Measurements from ENCODE around the gene CDA. TPM values are rescaled to one million over a fixed set of nuclear protein-coding genes. Genes with fewer than 3 reads are reported as not detected.

The CDA gene
- total RNA-seq, 1 donor from 2014 or later: 4.3 TPM

GRCh38 chr1:20636785-20637347, 48.0 kb downstream of the CDA start:
- no peak for ATAC-seq
- intact Hi-C loops (cut with DNase I): no loop called here
- DNase-seq (ENCODE audit: low spot score): no peak

- intact Hi-C loops (cut with DNase I): loop anchor here (10.0 kb wide), 1 partner anchor 115 kb away; no protein-coding TSS in a partner anchor
- ATAC-seq: peak; percentile 65
- no peak for DNase-seq (ENCODE audit: low spot score)
Measured at GRCh38 chr1:20640183-20640597, 51.3 kb downstream of the CDA start.

- ATAC-seq (no peak), DNase-seq (ENCODE audit: low spot score) (no peak)
- intact Hi-C loops (cut with DNase I): loop anchor here (10.0 kb wide), 1 partner anchor 117 kb away; no protein-coding TSS in a partner anchor
Measured at GRCh38 chr1:20641975-20642374, 53.1 kb downstream of the CDA start.

GRCh38 chr1:20643080-20643479, 54.2 kb downstream of the CDA start:
- DNase-seq (ENCODE audit: low spot score): no peak
- intact Hi-C loops (cut with DNase I): loop anchor here (10.0 kb wide), 1 partner anchor 118 kb away; no protein-coding TSS in a partner anchor
- no peak for ATAC-seq

GRCh38 chr1:20644416-20644815, 55.5 kb downstream of the CDA start:
- ATAC-seq (no peak), DNase-seq (ENCODE audit: low spot score) (no peak)
- intact Hi-C loops (cut with DNase I): loop anchor here (10.0 kb wide), 1 partner anchor 120 kb away; no protein-coding TSS in a partner anchor

- intact Hi-C loops (cut with DNase I): loop anchor here (10.0 kb wide), 1 partner anchor 121 kb away; no protein-coding TSS in a partner anchor
- no peak for ATAC-seq
- DNase-seq (ENCODE audit: low spot score): no peak
Measured at GRCh38 chr1:20645414-20645813, 56.5 kb downstream of the CDA start.

- ATAC-seq: no peak
- DNase-seq (ENCODE audit: low spot score): no peak
- intact Hi-C loops (cut with DNase I): loop anchor here (10.0 kb wide), 1 partner anchor 124 kb away; no protein-coding TSS in a partner anchor
Measured at GRCh38 chr1:20648438-20648837, 59.5 kb downstream of the CDA start.

GRCh38 chr1:20648946-20649345, 60.0 kb downstream of the CDA start:
- intact Hi-C loops (cut with DNase I): loop anchor here (10.0 kb wide), 1 partner anchor 124 kb away; no protein-coding TSS in a partner anchor
- ATAC-seq: no peak
- DNase-seq (ENCODE audit: low spot score): no peak

- ATAC-seq (no peak), DNase-seq (ENCODE audit: low spot score) (no peak)
- intact Hi-C loops (cut with DNase I): no loop called here
Measured at GRCh38 chr1:20652300-20652699, 63.4 kb downstream of the CDA start.

- intact Hi-C loops (cut with DNase I): no loop called here
- DNase-seq (ENCODE audit: low spot score) (no peak), ATAC-seq (no peak)
Measured at GRCh38 chr1:20654104-20654690, 65.3 kb downstream of the CDA start.

GRCh38 chr1:20657024-20657423, 68.1 kb downstream of the CDA start:
- DNase-seq (ENCODE audit: low spot score): no peak
- intact Hi-C loops (cut with DNase I): no loop called here
- ATAC-seq: no peak

- no peak for ATAC-seq
- DNase-seq (ENCODE audit: low spot score): no peak
- intact Hi-C loops (cut with DNase I): no loop called here
Measured at GRCh38 chr1:20658166-20658915, 69.4 kb downstream of the CDA start.

GRCh38 chr1:20660363-20660762, 71.5 kb downstream of the CDA start:
- no peak for DNase-seq (ENCODE audit: low spot score)
- ATAC-seq: no peak
- intact Hi-C loops (cut with DNase I): no loop called here

- DNase-seq (ENCODE audit: low spot score): no peak
- ATAC-seq: no peak
- intact Hi-C loops (cut with DNase I): no loop called here
Measured at GRCh38 chr1:20660847-20661206, 71.9 kb downstream of the CDA start.

GRCh38 chr1:20661207-20662109, 72.6 kb downstream of the CDA start, which contains the start of gene DDOST:
TSS of gene DDOST (minus strand) at chr1:20661369. CDS start at chr1:20661350, 19 bp downstream.
- peak; percentile 96 for DNase-seq (ENCODE audit: low spot score)
- intact Hi-C loops (cut with DNase I): no loop called here
- peak; percentile 99 for ATAC-seq

GRCh38 chr1:20662110-20662475, 73.2 kb downstream of the CDA start:
- intact Hi-C loops (cut with DNase I): no loop called here
- ATAC-seq: no peak
- no peak for DNase-seq (ENCODE audit: low spot score)

- DNase-seq (ENCODE audit: low spot score) (no peak), ATAC-seq (no peak)
- intact Hi-C loops (cut with DNase I): no loop called here
Measured at GRCh38 chr1:20663365-20663764, 74.5 kb downstream of the CDA start.

- intact Hi-C loops (cut with DNase I): no loop called here
- ATAC-seq (no peak), DNase-seq (ENCODE audit: low spot score) (no peak)
Measured at GRCh38 chr1:20663969-20664715, 75.2 kb downstream of the CDA start.
